22Rv1 (cell line): Measurements from ENCODE around the gene CCR6.

ENCODE experiments used
- H3K27ac ChIP-seq: fragments of 450-650 bp; 2 replicates; pipeline ENCODE4 v1.5.1; 2017
- CTCF ChIP-seq: fragments of 450-650 bp; IDR thresholded peaks from 2 replicates; pipeline ENCODE4 v1.5.1; 2017; ENCODE audit warnings: mild to moderate bottlenecking
- ZFX ChIP-seq: fragments of 450-650 bp; IDR thresholded peaks from 2 replicates; pipeline ENCODE4 v1.6.1; 2017; ENCODE audit warnings: antibody characterized with exemption, borderline replicate concordance

CCR6 gene

DNA sequence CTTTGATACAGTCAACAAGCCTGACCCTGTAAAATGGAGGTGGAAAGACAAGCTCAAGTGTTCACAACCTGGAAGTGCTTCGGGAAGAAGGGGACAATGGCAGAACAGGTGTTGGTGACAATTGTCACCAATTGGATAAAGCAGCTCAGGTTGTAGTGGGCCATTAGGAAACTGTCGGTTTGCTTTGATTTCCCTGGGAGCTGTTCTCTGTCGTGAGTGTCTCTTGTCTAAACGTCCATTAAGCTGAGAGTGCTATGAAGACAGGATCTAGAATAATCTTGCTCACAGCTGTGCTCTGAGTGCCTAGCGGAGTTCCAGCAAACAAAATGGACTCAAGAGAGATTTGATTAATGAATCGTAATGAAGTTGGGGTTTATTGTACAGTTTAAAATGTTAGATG, 15.0 kb downstream of the CCR6 start:
- no peak for TF ChIP-seq CTCF
- TF ChIP-seq ZFX: no peak
- no peak overlapping the region for H3K27ac ChIP-seq

GRCh38 chr6:167139761-167140160, 16.9 kb downstream of the CCR6 start:
- TF ChIP-seq ZFX (no peak), CTCF (no peak)
- H3K27ac ChIP-seq: no peak overlapping the region

DNA sequence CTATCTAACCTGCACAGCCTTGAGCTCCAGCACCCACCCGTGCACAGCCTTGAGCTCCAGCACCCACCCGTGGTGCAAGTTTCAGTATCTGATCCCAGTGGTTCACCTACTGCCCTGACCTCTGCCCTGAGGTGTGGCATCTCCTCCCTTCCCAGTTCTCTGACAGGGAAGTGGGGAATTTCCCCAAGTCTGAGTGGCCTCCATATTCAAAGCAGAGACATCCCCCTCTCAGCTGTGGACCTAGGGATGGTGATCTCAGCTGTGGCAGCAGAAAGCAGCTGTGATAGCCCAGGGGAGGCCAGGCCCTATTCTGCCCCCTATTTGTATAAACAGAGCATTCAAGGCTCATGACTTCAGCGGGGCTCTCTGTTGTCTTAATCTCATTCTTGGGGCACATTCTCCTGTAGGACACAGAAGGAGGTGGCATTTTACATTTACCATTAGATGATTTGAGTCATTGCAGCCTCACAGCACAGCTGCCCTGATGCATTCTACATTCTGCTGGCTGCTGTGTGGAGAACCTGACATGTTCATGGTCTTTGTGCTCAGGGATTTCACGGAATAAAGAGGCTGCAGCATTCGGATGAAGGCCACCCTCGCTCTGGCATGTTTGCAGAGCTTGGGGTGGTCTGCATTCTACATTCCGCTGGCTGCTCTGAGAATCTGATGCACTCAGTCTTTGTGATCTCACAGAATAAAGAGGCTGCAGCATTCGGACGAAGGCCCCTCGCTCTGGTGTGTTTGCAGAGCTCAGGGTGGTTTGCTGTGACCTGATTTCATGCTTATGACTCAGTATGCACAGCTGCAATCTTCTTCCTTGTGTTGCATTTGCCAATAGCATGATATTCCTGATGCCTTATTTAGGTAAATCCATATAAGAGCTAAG, 17.9 kb downstream of the CCR6 start:
- TF ChIP-seq CTCF: no peak
- TF ChIP-seq ZFX: no peak
- H3K27ac ChIP-seq: no peak overlapping the region

GRCh38 chr6:167141667-167142432, 19.0 kb downstream of the CCR6 start:
- H3K27ac ChIP-seq: no peak overlapping the region
- TF ChIP-seq ZFX: no peak
- TF ChIP-seq CTCF: peak; percentile 73

GRCh38 chr6:167142433-167142761, 19.5 kb downstream of the CCR6 start:
- no peak overlapping the region for H3K27ac ChIP-seq
- TF ChIP-seq CTCF: peak; percentile 29; the same call in 1 of the 2 replicates
- TF ChIP-seq ZFX: no peak

DNA sequence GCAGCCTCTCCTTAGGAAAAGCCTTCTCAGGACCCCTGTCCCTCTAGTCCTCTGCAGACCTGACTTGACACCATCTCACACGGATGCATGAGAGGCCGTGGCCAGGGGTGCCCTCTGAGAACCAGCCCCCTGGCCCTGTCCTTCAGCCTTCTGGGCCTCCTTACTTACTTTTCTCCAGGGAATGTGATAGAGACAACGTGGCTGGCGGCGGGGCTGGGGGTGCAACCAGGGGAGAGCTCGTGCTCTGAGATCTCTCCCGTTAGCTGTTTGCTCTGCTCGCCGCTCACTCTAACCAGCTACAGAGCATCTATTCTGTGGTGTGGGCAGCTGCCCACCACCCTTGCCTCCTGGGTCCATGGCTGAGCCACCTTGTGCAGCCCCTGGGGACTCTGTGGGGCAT, 20.1 kb downstream of the CCR6 start:
- TF ChIP-seq ZFX (no peak), CTCF (no peak)
- H3K27ac ChIP-seq: no peak overlapping the region

GRCh38 chr6:167145461-167145860, 22.6 kb downstream of the CCR6 start:
- no peak for TF ChIP-seq ZFX
- TF ChIP-seq CTCF: no peak
- no peak overlapping the region for H3K27ac ChIP-seq
